HG03139 (cell line): ENCODE data around the gene ABHD13.

Experiments used
- ATAC-seq: cut with Tn5 transposase; IDR thresholded peaks from one replicate; pipeline ENCODE4 v1.9.1; 2021; ENCODE audit not compliant: unreplicated experiment

ABHD13 gene

GRCh38 chr13:108283110-108283509, 64.9 kb downstream of the ABHD13 start:
- no peak for ATAC-seq
